ENCODE measurements around the gene FAM20A.
"Not testable (repeated sequence)": the region's sequence is repeated elsewhere in the genome, so short reads cannot be mapped to it uniquely, and the experiment has no call there.

GRCh38 chr17:68492394-68493054, 108.6 kb downstream of the FAM20A start:
- TF ChIP-seq, protein P1, sequence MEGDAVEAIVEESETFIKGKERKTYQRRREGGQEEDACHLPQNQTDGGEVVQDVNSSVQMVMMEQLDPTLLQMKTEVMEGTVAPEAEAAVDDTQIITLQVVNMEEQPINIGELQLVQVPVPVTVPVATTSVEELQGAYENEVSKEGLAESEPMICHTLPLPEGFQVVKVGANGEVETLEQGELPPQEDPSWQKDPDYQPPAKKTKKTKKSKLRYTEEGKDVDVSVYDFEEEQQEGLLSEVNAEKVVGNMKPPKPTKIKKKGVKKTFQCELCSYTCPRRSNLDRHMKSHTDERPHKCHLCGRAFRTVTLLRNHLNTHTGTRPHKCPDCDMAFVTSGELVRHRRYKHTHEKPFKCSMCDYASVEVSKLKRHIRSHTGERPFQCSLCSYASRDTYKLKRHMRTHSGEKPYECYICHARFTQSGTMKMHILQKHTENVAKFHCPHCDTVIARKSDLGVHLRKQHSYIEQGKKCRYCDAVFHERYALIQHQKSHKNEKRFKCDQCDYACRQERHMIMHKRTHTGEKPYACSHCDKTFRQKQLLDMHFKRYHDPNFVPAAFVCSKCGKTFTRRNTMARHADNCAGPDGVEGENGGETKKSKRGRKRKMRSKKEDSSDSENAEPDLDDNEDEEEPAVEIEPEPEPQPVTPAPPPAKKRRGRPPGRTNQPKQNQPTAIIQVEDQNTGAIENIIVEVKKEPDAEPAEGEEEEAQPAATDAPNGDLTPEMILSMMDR (optimal IDR thresholded peaks at IDR 0.05 in 1 of 3, IDR thresholded peaks at IDR 0.05 in 1 of 3, conservative IDR thresholded peaks at IDR 0.05 in 1 of 3; ENCODE audit: extremely low read depth in 1 of 3, insufficient read depth in 2 of 3, low read length in 3 of 3): not testable (repeated sequence)
- TF ChIP-seq EZH2 (IDR thresholded peaks at IDR 0.05; ENCODE audit: low read length): not testable (repeated sequence)

Measured in keratinocyte (primary cell).